NCI-H69 (cell line): ENCODE results near the gene TNFRSF1B.

Experiments
- DNase-seq: peaks from one replicate; lab custom pipeline; 2025; lab: John Stamatoyannopoulos, UW

TNFRSF1B gene

GRCh38 chr1:12166834-12167492 is at the start of gene TNFRSF1B:
Gene TNFRSF1B (plus strand): TSS chr1:12166991. CDS start chr1:12167092, 101 bp downstream.
- peak; percentile 17 for DNase-seq

DNA sequence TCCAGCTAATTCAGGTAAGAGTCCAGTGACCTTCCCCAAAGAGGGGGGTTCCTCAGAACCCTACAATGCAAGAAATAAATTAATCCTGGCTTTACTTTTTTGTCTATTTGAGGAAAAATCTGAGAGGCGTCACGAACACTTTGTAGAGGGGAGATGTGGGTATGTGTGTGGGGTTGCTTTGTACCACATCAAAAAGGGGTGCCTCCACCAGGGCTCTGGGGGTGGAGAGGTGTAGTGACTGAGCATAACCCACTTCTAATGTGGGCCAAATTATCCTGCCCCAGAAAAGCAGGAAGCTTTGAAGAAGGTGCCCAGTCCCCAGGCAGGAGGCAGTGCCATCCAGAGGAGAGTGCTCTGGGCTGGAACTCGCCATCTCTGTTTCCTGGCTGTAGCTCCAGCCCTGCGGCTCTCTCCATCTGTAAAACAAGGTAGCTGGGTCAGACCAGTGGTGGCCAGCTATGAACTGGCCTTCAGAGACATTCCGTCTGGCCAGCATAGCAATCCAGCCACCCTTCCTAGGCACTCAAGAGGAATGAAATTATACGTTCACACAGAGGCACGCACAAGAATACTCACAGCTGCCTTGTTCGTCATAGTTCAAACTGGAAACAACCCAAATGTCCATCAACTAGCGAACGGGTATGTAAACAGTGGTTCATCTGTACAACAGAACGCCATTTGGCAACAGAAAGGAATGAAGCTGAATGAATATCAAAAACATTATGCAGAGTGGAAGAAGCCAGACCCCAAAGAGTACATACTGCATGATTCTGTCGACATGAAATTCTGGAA is 45.4 kb upstream of the TNFRSF1B start:
- no peak for DNase-seq

DNA sequence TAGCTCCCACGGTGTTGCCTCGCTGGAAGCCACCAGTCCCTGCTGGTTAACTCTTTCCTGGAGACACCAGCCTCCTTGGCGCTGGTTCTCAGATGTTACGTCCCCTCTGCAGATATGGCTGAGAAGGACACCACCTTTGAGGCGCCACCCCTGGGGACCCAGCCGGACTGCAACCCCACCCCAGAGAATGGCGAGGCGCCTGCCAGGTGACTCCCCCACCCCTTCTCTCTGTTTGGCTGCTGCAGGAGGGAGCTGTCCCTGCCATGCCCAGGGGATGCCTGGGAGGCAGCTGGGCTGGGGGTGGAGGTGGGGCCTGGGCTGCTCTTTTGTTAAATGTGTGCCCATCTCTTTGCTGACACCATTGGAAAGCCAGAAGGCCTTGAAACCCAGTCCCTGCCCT is 43.6 kb upstream of the TNFRSF1B start:
- DNase-seq: no peak

GRCh38 chr1:12124693-12125421 is 41.9 kb upstream of the TNFRSF1B start:
- DNase-seq: peak; percentile 54

GRCh38 chr1:12125422-12126355 is 41.1 kb upstream of the TNFRSF1B start:
- no peak for DNase-seq

DNA sequence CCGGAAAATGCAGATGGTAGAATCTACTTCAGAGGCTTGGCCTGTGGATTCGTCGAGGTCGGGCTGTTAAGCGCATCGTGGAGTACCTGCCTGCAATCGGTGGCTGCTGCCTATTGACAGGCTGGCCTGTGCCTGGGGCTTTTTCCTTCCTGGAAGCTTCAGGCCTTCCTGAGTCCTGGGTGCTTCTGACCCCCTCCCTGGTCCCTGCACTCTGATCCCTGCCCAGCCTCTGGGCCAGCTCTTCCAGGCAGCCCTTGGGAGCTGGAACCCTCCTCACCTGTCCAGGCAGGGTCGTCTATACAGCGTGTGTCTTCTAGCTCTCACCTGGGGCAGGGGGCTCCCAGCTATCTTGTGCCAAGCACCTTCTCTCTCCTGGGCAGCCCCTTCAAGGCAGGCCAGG is 40.0 kb upstream of the TNFRSF1B start:
- no peak for DNase-seq

DNA sequence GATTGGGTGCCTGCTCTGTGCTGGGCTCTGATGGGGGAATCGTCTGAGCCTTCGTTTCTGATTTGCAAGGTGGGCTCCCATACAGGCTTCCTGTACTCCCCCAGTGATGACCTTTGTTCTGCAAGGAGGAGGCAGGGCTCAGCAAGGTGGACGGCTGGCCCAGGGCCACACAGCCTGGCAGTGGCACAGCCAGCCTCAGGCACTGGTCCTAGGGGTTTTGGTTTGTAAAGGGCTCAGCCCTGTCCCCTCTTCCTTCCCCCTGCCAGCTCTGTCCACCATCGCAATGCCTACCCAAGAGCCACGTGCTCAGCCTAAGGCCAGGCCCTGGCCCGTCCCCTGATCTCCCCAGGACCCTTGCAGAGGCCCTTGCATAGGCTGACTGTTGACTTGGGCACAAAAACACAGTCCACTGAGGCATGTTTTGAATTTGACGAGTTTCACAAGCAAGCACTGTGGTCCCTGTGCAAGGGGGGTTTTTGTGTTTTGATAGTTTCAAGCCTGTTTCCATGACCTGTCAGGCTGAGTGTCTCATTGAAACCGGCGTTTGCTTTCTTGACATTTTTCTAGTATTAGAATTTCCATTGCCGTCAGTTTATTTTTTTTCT is 39.5 kb upstream of the TNFRSF1B start:
- DNase-seq: no peak

- no peak for DNase-seq
Measured at GRCh38 chr1:12128120-12128519, 38.7 kb upstream of the TNFRSF1B start.

DNA sequence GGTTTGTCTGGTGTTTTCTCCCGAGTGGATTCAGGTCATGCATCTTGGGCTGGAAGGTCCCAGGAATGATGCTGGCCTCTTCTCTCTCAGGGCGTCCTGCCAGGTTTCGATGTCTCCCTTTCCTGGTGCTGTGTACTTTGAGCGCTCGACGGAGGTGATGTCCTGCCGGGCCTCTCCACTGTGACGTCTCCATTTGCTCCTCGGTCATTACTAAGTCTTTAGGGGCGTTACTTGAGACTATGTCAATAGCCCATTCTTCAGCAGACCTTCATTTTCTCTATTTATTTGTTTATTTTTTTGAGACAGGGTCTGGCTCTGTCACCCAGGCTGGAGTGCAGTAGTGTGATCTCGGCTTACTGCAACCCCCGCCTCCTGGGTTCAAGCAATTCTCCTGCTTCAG is 37.2 kb upstream of the TNFRSF1B start:
- peak; percentile 63 for DNase-seq

DNA sequence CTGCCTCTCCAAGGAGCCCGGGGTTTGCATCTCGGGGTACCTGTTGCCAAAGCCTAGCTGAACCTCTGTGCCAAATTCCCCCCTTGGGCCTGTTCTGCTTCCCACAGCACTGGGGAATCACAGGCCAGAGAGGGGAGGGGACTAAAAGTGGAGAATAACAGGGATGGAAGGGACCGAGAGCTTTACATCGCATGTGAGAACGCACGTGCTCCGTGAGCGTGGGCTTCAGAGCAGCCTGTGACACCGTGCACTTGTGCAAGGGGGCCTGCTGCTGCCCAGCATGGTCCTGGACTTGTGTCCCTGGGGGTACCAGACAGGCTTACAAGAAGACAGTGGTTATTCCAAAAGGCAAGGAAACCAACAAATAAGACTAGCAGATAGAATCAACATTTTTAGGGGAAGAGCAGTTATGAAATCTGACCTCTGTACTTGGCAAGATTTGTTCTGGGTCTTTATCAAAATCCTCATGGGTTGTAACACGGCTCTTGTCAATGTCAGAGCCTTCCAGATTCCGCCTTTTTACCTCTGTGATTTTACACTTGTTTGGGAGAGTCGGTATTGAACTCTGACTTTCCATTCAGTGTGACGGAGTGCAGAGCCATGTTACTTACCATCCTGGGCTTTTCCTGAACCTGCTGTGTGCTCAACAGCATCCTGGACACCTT is 36.2 kb upstream of the TNFRSF1B start:
- no peak for DNase-seq

DNA sequence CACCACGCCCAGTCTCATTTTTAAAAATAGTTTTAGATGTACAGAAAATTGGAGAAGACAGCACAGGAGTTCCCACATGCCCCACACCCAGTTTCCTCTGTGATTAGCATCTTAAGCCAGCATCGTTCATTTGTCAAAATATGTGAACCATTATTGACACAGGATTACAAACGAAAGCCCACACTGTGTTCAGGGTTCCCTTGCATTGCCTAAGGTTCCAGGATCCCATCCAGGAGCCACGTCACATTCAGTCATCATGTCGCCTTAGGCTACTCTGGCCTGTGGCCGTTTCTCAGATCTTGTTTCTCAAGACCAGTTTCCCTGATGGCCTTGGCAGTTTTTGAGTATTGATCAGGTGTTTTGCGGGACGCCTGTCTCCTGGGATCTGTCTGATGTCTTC is 34.7 kb upstream of the TNFRSF1B start:
- no peak for DNase-seq

GRCh38 chr1:12134716-12135115 is 32.1 kb upstream of the TNFRSF1B start:
- no peak for DNase-seq

- no peak for DNase-seq
Measured at GRCh38 chr1:12135612-12136011, 31.2 kb upstream of the TNFRSF1B start.

- no peak for DNase-seq
Measured at GRCh38 chr1:12136916-12137610, 29.7 kb upstream of the TNFRSF1B start.

DNA sequence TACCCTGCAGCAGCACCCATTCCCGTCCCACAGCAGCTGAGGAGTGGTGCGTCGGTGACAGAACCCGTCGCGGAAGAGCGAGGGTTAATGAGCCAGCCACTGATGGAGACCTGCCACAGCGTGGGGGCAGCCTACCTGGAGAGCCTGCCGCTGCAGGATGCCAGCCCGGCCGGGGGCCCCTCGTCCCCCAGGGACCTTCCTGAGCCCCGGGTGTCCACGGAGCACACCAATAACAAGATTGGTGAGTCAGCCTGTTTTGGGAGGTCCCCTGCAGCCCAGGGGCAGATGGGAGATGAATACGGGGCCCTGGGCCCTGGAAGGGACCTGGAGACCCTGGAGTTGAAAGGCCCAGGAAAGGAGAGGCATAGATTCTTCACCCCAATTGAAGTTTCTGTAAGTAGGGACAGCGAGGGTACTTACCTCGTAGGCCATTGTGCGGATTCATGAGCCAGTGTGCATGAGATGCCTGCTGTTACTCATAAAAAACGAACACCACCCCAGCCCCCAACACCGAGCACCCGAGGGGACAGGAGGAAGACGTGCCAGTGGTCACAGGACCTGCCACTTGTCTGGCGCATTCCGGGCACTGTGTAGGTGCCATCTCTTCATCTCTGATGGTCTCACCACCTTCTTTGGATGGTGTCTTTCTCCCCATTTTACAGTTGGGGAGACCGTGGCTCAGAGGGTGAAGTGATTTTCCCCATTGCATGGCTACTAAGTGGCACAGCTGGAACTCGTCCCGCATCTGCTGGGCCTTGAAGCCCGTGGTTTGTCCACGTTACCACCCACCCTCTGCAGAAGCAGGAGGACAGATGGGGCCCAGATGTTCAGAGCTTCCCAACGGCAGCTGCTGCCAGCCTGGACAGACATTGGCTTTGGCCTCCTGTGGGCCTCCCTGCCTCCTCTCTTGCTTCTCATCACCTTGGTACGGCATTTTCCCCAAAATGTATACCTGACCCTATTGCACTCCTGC is 28.3 kb upstream of the TNFRSF1B start:
- DNase-seq: peak; percentile 11

- DNase-seq: no peak
Measured at GRCh38 chr1:12140016-12140415, 26.8 kb upstream of the TNFRSF1B start.

- no peak for DNase-seq
Measured at GRCh38 chr1:12140515-12141162, 26.2 kb upstream of the TNFRSF1B start.

GRCh38 chr1:12141163-12141850 is 25.5 kb upstream of the TNFRSF1B start:
- no peak for DNase-seq
